Gastroesophageal sphincter (tissue), 3 donors: ENCODE data around the gene C11orf42.

ENCODE experiments used
- CTCF ChIP-seq, 4 experiments: fragments of 200-600 bp in 2 of 4; fragments of 450-650 bp in 2 of 4; sonication (generic) in 1 of 4; IDR thresholded peaks; one replicate each; pipeline ENCODE4 v1.5.1; 2017 to 2019; ENCODE audit warnings: antibody characterized with exemption in 4 of 4, mild to moderate bottlenecking in 2 of 4, moderate library complexity in 2 of 4
- POLR2A ChIP-seq, 2 donors: fragments of 450-650 bp; IDR thresholded peaks; one replicate each; pipeline ENCODE4 v1.6.1; 2017; ENCODE audit warnings: antibody characterized with exemption in 2 of 2, mild to moderate bottlenecking in 2 of 2, moderate library complexity in 1 of 2

- TF ChIP-seq CTCF (IDR thresholded peaks at IDR 0.05) (no peak), POLR2A (IDR thresholded peaks at IDR 0.05) (no peak)
Measured at GRCh38 chr11:6232899-6233298, 27.5 kb downstream of the C11orf42 start.
